ENCODE data around the gene PRSS12. TPM values are rescaled to one million over a fixed set of nuclear protein-coding genes. Genes with fewer than 3 reads are reported as not detected.

PRSS12 gene
- total RNA-seq, 4 donors from 2014 or later = 0.19 to 0.44 (median 0.28) TPM

DNA sequence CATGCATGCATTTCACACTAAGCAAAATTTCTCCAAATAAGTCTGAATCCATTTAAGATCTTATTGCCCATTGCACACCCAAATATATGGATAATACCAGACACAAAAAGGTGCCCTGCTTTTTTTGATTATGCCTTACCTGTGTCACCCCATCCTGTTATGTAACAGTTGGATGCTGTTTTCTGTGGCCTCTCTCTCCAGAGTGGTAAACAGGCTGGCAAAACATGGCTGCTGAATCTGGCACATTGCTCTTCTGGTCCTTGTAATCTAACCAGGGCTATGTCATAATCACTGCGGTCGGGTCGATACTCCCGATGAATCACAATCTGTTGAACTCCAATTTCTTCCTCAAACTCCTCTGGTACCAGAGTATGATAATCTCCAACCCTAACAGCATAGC lies 70.1 kb downstream of the PRSS12 start:
- ATAC-seq (ENCODE audit: low FRiP score) = no peak
- TF ChIP-seq, protein P1, sequence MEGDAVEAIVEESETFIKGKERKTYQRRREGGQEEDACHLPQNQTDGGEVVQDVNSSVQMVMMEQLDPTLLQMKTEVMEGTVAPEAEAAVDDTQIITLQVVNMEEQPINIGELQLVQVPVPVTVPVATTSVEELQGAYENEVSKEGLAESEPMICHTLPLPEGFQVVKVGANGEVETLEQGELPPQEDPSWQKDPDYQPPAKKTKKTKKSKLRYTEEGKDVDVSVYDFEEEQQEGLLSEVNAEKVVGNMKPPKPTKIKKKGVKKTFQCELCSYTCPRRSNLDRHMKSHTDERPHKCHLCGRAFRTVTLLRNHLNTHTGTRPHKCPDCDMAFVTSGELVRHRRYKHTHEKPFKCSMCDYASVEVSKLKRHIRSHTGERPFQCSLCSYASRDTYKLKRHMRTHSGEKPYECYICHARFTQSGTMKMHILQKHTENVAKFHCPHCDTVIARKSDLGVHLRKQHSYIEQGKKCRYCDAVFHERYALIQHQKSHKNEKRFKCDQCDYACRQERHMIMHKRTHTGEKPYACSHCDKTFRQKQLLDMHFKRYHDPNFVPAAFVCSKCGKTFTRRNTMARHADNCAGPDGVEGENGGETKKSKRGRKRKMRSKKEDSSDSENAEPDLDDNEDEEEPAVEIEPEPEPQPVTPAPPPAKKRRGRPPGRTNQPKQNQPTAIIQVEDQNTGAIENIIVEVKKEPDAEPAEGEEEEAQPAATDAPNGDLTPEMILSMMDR (IDR thresholded peaks at IDR 0.05) = no peak
- no peak for DNase-seq (ENCODE audit: low spot score)

DNA sequence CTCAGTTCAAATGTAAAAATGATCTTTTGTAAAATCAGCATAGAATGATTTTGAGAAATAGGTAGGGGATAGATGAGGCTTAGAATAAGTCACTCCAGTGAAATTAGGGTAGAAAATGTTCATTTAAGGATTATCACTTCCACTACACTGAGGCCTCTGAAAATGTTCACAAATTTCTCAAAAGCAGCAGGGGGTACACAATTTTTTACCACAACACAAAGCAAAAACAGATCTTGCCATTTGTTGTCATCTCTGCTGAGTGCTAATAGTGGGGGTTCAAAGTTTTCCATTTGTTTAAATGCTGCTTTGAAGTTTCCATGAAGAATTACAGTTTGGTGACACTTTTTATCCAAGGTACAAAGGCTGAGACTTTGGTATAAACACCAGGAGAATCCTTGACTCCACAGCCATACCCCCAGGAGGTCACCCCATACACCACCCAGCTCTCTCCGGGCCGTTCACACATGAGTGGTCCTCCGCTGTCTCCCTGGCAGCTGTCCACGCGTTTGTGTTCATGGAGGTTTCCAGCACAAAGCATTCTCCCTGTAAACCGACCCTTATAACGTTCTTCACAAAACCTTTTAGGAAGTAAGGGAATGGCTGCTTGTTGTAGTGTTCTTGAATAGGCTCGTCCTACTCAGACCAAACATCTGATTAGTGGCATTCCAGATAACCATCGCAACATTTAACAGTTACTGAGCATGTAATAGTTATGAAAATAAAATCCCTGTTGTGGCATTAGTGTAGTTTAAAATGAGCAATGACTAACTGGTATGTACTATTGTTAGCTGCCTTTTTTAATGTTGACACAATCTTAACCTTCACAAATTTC lies 71.0 kb downstream of the PRSS12 start:
- no peak for DNase-seq (ENCODE audit: low spot score)
- no peak for ATAC-seq (ENCODE audit: low FRiP score)
- TF ChIP-seq, protein P1 (IDR thresholded peaks at IDR 0.05) = no peak

DNA sequence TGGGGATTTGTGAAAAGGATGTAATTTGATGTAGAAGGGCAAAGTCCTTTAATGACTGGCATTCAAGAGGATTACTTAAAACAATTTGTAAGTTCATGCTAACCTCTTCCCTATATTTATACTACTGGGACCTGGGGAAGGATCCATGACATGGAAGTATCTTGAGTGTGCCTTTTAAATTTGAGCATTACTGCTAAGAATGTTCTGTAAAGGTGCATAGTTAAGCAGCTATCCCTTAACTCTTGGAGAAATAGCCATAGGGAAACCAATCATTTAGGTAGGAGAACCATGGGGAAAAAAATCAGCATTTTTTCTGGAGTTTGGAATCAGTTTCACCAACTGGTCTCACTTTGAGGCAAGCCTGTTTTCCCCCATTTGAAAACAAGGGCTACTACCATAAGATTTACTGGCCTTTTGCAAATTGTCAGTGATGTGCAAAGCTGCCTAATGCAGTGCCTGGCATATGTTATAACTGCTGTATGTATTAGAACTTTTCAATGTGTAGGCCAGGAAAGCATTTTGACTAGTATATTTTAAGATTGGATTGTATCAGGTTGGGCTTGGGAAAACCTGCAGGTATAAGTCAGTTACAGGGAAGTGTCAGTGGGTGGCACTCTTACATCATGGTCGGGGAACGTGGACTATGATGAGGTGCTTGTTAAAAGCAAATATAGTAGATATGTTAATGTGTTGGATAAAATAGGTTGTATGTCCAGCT lies 72.1 kb downstream of the PRSS12 start:
- TF ChIP-seq, protein P1 (IDR thresholded peaks at IDR 0.05) = no peak
- ATAC-seq (ENCODE audit: low FRiP score) = no peak
- DNase-seq (ENCODE audit: low spot score) = no peak

DNA sequence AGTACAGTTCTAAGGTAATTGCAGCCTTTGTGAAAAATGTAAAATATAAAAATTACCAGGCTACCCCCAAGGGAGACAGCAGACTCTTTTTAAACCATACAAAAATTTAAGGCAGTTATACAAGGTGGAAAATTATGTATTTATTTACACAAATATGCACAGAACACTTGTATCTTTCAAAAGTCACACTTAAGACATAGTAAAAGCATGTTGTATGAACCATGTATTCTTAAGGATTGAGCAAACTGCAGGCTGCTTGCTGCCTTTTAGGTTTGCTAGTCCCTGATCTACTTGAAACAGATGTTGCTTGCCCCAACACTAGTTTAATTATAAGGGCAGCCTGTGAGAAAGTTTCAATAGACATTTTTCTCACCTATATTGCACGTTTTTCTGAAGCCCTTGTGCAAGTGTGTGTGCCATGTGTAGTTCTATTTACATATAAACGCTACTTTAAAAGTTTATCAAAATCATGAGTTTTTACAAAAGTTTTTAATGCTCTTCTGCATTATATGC lies 72.8 kb downstream of the PRSS12 start:
- DNase-seq (ENCODE audit: low spot score) (no peak), ATAC-seq (ENCODE audit: low FRiP score) (no peak)
- TF ChIP-seq, protein P1 (IDR thresholded peaks at IDR 0.05) = no peak

DNA sequence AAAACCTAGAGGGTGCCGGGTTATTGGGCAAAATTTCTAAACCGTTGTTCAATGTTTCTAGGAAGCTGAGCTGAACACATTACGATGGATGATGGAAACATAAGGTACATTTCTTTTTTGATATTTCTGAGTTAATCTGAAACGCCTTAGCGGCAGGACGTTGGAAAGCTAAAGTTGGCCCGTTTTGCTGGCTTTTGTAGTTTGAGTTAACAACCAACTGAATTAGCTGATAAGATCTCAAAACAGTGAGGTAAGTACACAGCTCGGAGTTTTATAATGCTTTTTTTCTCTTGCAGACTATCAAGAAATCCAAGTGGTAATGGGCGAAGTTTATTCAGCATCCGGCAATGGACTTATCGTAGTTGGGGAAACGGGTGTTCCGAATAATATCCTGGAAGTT lies 73.5 kb downstream of the PRSS12 start:
- ATAC-seq (ENCODE audit: low FRiP score) = no peak
- no peak for DNase-seq (ENCODE audit: low spot score)
- TF ChIP-seq, protein P1 (IDR thresholded peaks at IDR 0.05) = no peak

GRCh38 chr4:118278473-118279274 lies 74.1 kb downstream of the PRSS12 start:
- DNase-seq (ENCODE audit: low spot score) = peak; percentile 87
- ATAC-seq (ENCODE audit: low FRiP score) = peak; percentile 97
- TF ChIP-seq, protein P1 (IDR thresholded peaks at IDR 0.05) = no peak
